GM19395 (cell line): ENCODE results near the gene APMAP.
"Not testable (repeated sequence)": the region's sequence is repeated elsewhere in the genome, so short reads cannot be mapped to it uniquely, and the experiment has no call there.

Source experiments
- ATAC-seq: cut with Tn5 transposase; IDR thresholded peaks from one replicate; pipeline ENCODE4 v1.9.1; 2021; ENCODE audit warnings: mild to moderate bottlenecking, moderate library complexity; ENCODE audit not compliant: unreplicated experiment

The APMAP gene

DNA sequence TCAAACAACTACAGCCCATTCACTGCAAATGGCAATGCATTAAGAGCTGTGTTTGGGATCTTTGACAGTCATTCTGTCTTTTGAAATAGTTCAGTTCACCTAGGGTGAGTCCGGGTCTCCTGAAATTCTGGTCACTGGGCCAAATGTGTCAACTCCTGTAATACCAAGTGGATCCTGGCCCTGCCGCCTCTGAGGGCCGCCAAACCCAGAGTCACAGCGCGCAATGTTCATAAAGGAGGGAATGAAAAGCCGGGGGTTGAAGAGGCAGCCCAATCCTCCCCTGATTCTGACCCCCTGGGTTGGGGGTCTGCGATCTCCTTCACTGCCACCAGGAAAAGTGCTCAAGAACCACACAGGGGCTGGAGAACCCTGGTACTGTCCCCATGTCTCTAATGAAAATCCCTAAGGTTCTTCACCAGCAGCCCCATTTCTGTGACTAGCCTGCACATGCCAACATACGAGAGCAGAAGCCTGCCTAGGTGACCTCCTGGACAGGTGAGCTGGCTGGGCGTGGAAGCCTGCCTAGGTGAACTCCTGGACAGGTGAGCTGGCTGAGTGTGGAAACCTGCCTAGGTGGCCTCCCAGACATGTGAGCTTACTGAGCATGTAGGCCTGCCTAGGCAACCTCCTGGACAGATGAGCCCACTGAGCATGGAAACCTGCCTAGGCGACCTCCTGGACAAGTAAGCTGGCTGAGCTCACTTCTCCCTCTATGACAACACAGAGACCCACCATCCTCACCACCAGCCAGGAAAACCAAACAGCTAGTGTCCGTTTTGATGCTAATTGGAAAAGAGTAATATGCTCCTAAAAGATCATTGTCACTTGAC is 16.1 kb upstream of the APMAP start:
- no peak for ATAC-seq

GRCh38 chr20:25007491-25008305 is 15.1 kb upstream of the APMAP start:
- ATAC-seq, result no peak

DNA sequence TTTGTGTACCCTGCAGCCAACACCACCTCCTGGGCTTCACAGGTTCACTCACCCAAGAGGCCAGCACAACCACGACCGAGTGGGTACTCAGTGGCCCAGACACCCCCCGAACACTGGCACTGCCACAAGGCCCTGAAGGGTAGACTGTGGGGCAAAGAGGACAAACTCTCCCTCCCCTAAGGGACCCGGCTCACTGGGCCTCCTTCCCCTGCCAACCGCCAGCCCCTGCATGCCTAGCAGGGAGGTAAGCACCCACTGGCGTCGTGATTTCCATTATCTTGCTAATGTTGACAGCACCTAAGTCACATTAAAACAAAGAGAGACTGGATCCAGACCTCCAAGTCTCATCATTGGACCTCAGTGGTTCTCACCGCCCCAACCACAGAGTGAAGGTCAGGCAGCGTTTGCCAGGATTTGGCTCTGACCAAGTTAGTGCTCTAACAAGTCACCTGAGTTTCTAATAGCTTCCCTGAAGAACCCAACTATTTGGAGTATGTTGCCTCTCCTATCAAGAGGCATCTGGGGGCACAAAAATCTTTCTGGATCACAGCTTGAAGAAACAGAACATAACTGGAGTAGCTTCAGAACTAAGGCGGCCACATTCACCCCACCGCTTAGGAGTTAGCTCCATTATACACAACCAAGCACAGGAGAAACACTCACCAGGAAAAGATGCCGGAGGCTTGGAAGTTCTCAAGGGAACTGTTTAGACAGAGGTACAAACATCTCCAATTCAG is 14.0 kb upstream of the APMAP start:
- no peak for ATAC-seq

DNA sequence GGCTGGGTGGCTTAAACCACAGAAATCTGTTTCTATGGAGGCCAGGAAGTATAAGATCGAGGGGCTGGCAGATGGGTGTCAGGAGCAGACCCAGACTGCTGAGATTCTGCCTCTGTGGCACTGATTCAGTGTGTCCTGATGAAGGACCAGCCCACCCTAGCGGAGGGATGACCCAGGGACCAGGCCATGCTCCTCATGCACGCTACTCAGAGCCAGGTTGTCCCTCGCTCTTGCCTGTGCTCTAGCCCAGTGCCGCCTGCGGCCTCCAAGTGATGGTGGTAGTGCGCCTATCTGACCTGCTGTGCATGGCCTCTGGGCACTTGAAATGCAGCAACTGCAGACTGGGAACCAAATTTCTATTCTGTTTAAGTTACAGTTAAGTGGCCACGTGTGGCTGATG is 13.1 kb upstream of the APMAP start:
- ATAC-seq, result no peak

DNA sequence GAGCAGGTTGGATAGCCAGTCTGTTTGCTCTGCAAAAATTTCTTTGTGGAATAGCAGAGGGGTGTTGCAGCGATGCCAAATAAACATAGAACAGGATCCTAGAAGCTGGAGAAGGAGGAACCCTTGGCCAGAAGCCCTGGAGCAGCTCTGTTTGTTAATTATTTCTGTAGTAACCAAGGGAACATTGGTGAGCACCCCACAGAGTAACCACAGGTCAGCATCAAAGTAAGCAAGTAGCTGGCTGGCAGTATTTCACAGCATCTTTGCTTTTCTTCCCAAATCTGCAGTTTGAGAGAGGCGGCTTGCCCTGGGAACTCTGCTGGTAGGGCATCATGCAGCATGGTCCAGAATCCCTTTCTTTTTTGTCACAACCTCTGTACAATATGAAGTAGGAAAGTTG is 12.7 kb upstream of the APMAP start:
- ATAC-seq, result no peak

DNA sequence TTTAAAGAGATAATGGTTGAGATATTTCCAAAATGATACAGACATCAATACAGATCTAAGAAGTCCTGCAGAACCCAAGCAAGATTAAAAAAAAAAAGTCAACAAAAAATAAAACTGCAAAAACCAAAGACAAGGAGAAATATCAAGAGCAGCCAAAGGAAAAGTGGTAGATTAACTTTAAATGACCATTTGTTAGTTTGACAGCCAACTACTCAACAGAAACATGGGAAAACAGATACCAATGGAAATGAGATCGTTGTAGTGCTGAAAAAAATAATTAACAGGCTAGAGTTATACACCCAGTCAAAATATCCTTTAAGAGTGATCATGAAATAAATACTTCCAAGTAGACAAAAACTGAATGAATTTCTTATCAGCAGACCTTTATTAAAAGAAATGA is 10.5 kb upstream of the APMAP start:
- no peak for ATAC-seq

- ATAC-seq, result not testable (repeated sequence)
Measured at GRCh38 chr20:25001323-25001722, 8.8 kb upstream of the APMAP start.

- no peak for ATAC-seq
Measured at GRCh38 chr20:25000268-25000801, 7.8 kb upstream of the APMAP start.

DNA sequence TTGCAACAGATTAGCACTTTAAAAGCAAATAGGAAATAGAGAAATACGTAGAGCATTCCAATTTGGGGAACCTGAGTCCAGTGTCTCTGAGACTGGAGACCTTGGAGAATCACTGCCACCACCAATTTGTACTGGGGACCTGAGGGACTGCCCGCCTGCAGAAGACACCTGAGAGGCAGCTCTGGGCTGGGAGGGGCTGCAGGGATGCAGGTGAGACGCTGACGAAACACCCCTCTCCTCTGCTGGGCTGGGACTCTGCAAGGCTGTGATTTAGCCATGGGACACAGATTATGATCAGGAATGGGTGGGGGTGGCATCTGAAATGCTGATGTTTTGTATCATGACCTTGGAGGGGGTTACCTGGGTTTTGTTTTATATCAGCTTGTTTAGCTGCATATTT is 7.0 kb upstream of the APMAP start:
- ATAC-seq, result no peak

GRCh38 chr20:24998631-24999445 is 6.3 kb upstream of the APMAP start:
- ATAC-seq, result no peak

DNA sequence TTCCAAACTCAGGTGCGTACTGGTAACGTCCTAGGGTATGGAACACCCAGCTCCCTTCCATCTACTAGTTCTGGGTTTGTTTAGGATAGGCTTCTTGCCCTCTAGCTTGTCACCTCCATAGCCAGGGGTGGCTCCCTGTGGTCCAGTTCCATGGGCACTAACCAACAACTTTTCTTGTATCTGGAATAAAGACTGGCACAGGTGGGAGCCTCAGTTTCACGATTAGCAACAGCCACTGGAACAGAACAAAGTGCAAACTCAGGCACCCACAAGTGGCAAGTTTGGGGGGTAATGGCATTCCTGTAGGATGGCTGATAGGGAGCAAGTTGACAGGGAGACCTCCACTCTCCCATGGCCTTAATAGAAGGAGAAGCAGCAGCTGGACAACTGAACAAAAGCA is 5.6 kb upstream of the APMAP start:
- no peak for ATAC-seq

GRCh38 chr20:24996449-24997377 is 4.2 kb upstream of the APMAP start:
- no peak for ATAC-seq

DNA sequence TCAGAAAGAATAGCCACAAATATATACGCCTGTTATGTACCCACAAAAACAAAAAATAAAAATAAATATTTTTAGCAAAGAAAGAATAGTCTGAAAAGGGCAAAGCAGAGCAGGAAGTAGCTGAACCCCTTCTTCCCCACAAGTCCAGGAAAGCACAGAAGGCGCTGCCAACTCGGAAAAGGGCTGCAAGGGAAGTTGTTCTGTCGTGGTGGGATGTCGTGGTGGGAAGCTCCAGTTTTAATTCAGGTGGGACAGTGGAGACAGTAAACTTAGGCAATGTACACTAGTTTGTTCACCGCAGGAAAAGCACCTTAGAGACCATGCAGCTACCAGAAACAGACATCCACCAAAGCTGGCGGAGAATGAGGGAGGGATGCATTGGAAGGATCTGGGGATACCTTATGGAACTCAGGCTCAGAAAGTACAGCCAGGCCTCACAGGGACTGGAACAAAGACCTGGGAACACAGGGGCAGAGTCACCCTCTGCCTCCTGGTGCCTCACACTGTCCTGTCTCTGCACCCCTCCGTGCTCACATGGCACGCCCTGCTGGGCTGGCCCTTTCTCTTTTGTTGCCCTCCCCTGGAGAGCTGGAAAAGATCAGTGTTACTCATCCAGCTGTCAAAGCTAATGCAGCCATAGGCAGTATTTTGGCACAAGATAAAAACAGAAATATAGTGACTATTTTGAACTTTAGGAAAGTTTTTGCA is 3.3 kb upstream of the APMAP start:
- no peak for ATAC-seq

DNA sequence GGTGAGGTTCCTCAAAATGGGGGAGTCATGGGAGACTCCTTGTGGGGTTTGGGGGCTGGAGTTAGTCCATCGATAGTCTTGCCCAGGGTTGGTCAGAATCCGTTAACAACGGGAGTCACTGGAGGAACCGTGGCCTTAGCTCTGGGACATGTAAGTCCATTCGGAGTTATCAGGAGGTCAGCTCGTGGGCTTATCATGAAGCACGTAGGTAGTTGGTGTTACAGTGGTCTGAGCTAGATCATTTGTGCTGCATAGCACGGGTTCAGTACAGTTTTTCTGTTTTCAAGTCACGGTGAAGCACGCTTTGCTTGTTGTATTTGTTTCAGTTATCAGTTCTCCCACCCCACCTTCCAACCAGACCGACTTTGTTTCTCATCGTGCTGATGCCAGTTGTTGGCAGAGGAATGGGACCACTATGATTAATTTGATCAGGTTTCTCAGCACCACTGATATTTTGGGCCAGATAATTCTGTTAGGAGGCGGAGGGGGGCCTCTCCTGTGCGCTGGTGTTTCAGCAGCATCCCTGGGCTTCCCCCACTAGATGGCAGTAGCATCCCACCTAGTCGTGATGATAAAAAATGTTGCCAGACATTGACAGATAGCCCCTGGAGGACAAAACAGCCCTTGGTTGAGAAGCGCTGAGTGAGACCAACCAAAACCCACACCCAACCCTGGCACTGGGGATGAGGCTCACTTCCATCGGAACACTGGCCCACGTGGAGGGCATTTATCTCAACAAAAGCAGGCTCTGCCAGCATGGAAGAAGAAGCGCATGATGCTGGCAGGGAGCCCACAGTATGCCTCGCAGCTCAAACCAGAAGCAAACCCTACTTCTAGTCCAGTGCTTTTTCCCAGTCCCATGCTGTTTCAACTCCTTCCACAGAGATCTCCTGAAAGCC is 2.2 kb upstream of the APMAP start:
- ATAC-seq, result peak; percentile 38

DNA sequence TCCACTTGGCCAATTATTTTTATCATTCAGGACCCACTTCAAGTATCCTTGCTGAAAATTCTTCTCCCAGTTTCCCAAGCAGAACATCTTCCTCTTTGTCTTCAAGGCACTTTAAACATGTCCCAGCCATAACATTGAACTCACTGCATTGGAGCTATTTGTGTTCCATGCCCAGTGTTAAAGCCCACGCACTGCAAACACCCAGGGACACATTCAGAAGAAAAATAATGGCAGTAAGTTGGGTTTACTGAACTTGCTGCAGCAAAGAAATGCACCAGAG is 1.6 kb upstream of the APMAP start:
- ATAC-seq, result no peak

- ATAC-seq, result no peak
Measured at GRCh38 chr20:24993337-24994185, 1.0 kb upstream of the APMAP start.

GRCh38 chr20:24991897-24992486 is 559 bp downstream of the APMAP start:
- peak; percentile 38 for ATAC-seq
